Measurements from ENCODE around the gene SLC1A7. TPM values are rescaled to one million over a fixed set of nuclear protein-coding genes. Genes with fewer than 3 reads are reported as not detected.

SLC1A7 gene
- total and polyA plus RNA-seq, 2 of the 13 experiments (the other 11 are each of a cell fraction or from before 2014, with no cell fraction given), result 0.04 to 2.0 TPM

DNA sequence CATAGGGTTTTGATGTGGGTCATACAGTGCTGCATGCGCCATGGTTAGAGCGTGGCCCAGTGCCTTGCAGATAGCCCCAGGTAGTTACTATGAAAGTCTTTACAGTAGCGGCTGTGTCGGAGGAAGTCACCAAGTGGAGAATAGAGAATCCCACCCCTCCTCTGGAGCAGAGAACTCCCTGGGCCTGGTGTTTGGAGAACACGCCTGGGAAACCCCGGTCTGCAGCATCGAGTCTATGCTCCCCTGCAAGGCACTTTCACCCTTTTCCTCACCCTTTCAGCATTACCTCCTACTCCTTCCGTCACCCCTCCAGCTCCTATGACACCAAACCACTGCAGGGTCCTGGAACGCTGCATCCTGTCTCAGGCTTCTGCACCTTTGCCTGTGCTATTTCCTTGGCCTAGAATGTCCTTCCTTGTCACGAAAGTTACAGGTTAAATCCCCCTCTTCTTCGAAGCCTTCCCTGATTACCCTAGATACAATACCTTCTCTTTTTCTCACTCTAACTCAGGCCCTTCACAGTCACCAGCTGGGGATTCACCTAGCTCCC lies 2.7 kb upstream of the SLC1A7 start:
- DNase-seq (ENCODE audit: low spot score), result no peak
- H3K4me1 ChIP-seq (ENCODE audit: insufficient read depth, low read length), result peaks cover 71% of the 10 kb centered on the region
- ChIA-PET POLR2A (interaction anchor here (0.7 to 4.8 kb wide), 27 partner anchors 8 to 442 kb away, joined by 3 to 62 read pairs (median 5); partner anchors contain the start of genes MAGOH and ZYG11B), CTCF (ENCODE audit: low intra/inter-chr PET ratio, low total read pairs) (no interaction called here)
- no peaks in the 10 kb centered on the region for H3K79me2 ChIP-seq (ENCODE audit: insufficient read depth, low read length)
- H3K27me3 ChIP-seq (ENCODE audit: control insufficient read depth in 1 of 2, insufficient read depth in 2 of 2, low read length in 2 of 2), result peaks cover 0 to 2% of the 10 kb centered on the region in 2 experiments; a peak in 1 of 5 replicates
- BruUV-seq (replicated peaks), result TSS peak; percentile 79
- in situ Hi-C loops (cut with HindIII; ENCODE audit: extremely low pct_ligation_motif_present, low pct_unique_long_range_greater_than_20kb) (no loop called here), intact Hi-C loops (cut with micrococcal nuclease; ENCODE audit: unreplicated experiment) (loop anchor here (10.0 kb wide), 1 partner anchor 590 kb away; the partner anchor contains the start of gene TUT4)
- FAIRE-seq, result no peak
- H2AFZ ChIP-seq (ENCODE audit: low read length), result no peak overlapping the region
- H3K27ac ChIP-seq (ENCODE audit: extremely low read length, insufficient read depth, low read length), result peak overlapping the region; percentile 88
- H3K36me3 ChIP-seq (replicated peaks in 1 of 2; ENCODE audit: control insufficient read depth in 1 of 2, insufficient read depth in 2 of 2, low read length in 2 of 2), result no peaks in the 10 kb centered on the region
- no peak for ATAC-seq
- peak overlapping the region; percentile 2 to 70 (median 39); a peak in 1 of 6 replicates for H3K4me3 ChIP-seq (replicated peaks in 1 of 3; ENCODE audit: insufficient read depth in 1 of 3, low read depth in 2 of 3, low read length in 3 of 3)
- 41% methylated on average over 7 of the region's 11 CpGs for WGBS (ENCODE audit: low lambda C conversion rate)
- no peaks in the 10 kb centered on the region for H4K20me1 ChIP-seq (ENCODE audit: insufficient read depth, low read length)
- no peaks in the 10 kb centered on the region for H3K9me3 ChIP-seq (ENCODE audit: low read length)
- TF ChIP-seq ZNF547 (CRISPR knock-in tag; IDR thresholded peaks at IDR 0.05) (no peak), POLR2A (IDR thresholded peaks at IDR 0.05; ENCODE audit: insufficient read depth in 1 of 2, low read depth in 2 of 2, low read length in 2 of 2) (peak in 1 of 2 experiments; percentile 55; a peak in 1 of 4 replicates), ZIK1 (CRISPR knock-in tag; IDR thresholded peaks at IDR 0.05; ENCODE audit: borderline replicate concordance, low read depth) (0 out of 2 replicates have a peak, but pooled peaks have one; percentile 9), ZNF607 (CRISPR knock-in tag; IDR thresholded peaks at IDR 0.05; ENCODE audit: borderline replicate concordance) (0 out of 2 replicates have a peak, but pooled peaks have one; percentile 1), ZNF501 (CRISPR knock-in tag; IDR thresholded peaks at IDR 0.05) (no peak)
- TF ChIP-seq, protein P1, sequence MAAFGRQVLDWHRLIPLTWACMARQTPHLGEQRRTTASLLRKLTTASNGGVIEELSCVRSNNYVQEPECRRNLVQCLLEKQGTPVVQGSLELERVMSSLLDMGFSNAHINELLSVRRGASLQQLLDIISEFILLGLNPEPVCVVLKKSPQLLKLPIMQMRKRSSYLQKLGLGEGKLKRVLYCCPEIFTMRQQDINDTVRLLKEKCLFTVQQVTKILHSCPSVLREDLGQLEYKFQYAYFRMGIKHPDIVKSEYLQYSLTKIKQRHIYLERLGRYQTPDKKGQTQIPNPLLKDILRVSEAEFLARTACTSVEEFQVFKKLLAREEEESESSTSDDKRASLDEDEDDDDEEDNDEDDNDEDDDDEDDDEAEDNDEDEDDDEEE (CRISPR knock-in tag; IDR thresholded peaks at IDR 0.05), result 0 out of 2 replicates have a peak, but pooled peaks have one; percentile 65
- peak overlapping the region; percentile 78; the same call in 1 of the 2 replicates for H3K9ac ChIP-seq (ENCODE audit: insufficient read depth, low read depth, low read length)
- peak overlapping the region; percentile 96 for H3K4me2 ChIP-seq (ENCODE audit: low read depth, low read length)

- ChIA-PET CTCF (ENCODE audit: low intra/inter-chr PET ratio, low total read pairs) (no interaction called here), POLR2A (interaction anchor here (1.3 to 4.8 kb wide), 6 partner anchors 9 to 38 kb away, joined by 3 to 62 read pairs (median 14); no protein-coding TSS in a partner anchor)
- H3K4me3 ChIP-seq (replicated peaks in 1 of 3; ENCODE audit: insufficient read depth in 1 of 3, low read depth in 2 of 3, low read length in 3 of 3), result no peak overlapping the region
- H3K9me3 ChIP-seq (ENCODE audit: low read length), result no peaks in the 10 kb centered on the region
- H3K9ac ChIP-seq (ENCODE audit: insufficient read depth, low read depth, low read length), result no peak overlapping the region
- in situ Hi-C loops (cut with HindIII; ENCODE audit: extremely low pct_ligation_motif_present, low pct_unique_long_range_greater_than_20kb), result no loop called here
- no peak for DNase-seq (ENCODE audit: low spot score)
- H3K4me2 ChIP-seq (ENCODE audit: low read depth, low read length), result no peak overlapping the region
- no peaks in the 10 kb centered on the region for H3K36me3 ChIP-seq (replicated peaks in 1 of 2; ENCODE audit: control insufficient read depth in 1 of 2, insufficient read depth in 2 of 2, low read length in 2 of 2)
- H4K20me1 ChIP-seq (ENCODE audit: insufficient read depth, low read length), result no peaks in the 10 kb centered on the region
- no peak overlapping the region for H3K27ac ChIP-seq (ENCODE audit: extremely low read length, insufficient read depth, low read length)
- intact Hi-C loops (cut with micrococcal nuclease; ENCODE audit: unreplicated experiment), result loop anchor here (10.0 kb wide), 1 partner anchor 589 kb away; the partner anchor contains the start of gene TUT4
- no peaks in the 10 kb centered on the region for H3K79me2 ChIP-seq (ENCODE audit: insufficient read depth, low read length)
- H2AFZ ChIP-seq (ENCODE audit: low read length), result no peak overlapping the region
- H3K4me1 ChIP-seq (ENCODE audit: insufficient read depth, low read length), result peaks cover 80% of the 10 kb centered on the region
- ATAC-seq, result no peak
- peaks cover 0 to 2% of the 10 kb centered on the region in 2 experiments; a peak in 1 of 5 replicates for H3K27me3 ChIP-seq (ENCODE audit: control insufficient read depth in 1 of 2, insufficient read depth in 2 of 2, low read length in 2 of 2)
- BruUV-seq (replicated peaks), result no TSS peak
- FAIRE-seq, result no peak
- 45% methylated on average over 3 of the region's 3 CpGs for WGBS (ENCODE audit: low lambda C conversion rate)
- no peak for TF ChIP-seq DMTF1 (CRISPR knock-in tag; IDR thresholded peaks at IDR 0.05)
- no peak for TF ChIP-seq NPAS2 (CRISPR knock-in tag; IDR thresholded peaks at IDR 0.05; ENCODE audit: borderline replicate concordance)
- TF ChIP-seq, protein P2, sequence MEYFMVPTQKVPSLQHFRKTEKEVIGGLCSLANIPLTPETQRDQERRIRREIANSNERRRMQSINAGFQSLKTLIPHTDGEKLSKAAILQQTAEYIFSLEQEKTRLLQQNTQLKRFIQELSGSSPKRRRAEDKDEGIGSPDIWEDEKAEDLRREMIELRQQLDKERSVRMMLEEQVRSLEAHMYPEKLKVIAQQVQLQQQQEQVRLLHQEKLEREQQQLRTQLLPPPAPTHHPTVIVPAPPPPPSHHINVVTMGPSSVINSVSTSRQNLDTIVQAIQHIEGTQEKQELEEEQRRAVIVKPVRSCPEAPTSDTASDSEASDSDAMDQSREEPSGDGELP (IDR thresholded peaks at IDR 0.05; ENCODE audit: borderline replicate concordance, low read depth), result no peak
- TF ChIP-seq ZNF337 (CRISPR knock-in tag; IDR thresholded peaks at IDR 0.05; ENCODE audit: borderline replicate concordance, low read depth), result no peak
- TF ChIP-seq SMYD3 (CRISPR knock-in tag; IDR thresholded peaks at IDR 0.05), result no peak
These were observed 1.8 kb upstream of the SLC1A7 start for GRCh38 chr1:53144201-53144600.

Data from HepG2 (cell line).